DOHH2 (cell line): ENCODE data around the gene GLCCI1.

Source experiments
- EZH2phosphoT487 ChIP-seq: fragments of 200-600 bp; sonication (generic); IDR thresholded peaks from 2 replicates; pipeline ENCODE4 v1.6.1; 2017; ENCODE audit warnings: borderline replicate concordance, mild to moderate bottlenecking, antibody characterized with exemption, low read length, moderate library complexity, mixed read lengths
- TF ChIP-seq, protein P1 (sequence below): fragments of 200-600 bp; sonication (generic); IDR thresholded peaks from one replicate; pipeline ENCODE4 v1.5.1; 2014; ENCODE audit warnings: antibody characterized with exemption, mild to moderate bottlenecking, low read depth, low read length; ENCODE audit not compliant: poor library complexity, severe bottlenecking

DNA sequence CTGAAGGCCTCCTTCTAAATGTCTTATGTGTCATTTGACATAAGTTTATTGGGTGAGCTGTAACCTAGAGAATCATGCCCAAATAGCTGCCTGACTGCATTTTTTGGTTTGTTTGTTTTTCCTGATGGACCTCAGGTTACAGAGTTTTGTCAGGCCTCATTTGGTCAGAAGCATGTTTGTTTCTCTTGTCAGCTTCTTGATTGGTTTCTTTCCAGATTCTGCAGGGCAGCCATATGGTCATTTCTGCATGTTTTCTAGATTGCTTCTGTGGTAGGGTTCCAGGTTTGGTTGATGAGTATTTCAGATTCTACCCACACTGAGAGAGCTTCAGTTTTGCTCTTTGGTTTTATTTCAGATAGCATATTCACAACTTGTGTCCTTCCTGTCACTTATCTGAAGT, 28.0 kb downstream of the GLCCI1 start:
- TF ChIP-seq, protein P1, sequence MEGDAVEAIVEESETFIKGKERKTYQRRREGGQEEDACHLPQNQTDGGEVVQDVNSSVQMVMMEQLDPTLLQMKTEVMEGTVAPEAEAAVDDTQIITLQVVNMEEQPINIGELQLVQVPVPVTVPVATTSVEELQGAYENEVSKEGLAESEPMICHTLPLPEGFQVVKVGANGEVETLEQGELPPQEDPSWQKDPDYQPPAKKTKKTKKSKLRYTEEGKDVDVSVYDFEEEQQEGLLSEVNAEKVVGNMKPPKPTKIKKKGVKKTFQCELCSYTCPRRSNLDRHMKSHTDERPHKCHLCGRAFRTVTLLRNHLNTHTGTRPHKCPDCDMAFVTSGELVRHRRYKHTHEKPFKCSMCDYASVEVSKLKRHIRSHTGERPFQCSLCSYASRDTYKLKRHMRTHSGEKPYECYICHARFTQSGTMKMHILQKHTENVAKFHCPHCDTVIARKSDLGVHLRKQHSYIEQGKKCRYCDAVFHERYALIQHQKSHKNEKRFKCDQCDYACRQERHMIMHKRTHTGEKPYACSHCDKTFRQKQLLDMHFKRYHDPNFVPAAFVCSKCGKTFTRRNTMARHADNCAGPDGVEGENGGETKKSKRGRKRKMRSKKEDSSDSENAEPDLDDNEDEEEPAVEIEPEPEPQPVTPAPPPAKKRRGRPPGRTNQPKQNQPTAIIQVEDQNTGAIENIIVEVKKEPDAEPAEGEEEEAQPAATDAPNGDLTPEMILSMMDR = no peak
- no peak for TF ChIP-seq EZH2phosphoT487
